OCI-M2 (cell line): ENCODE measurements around the gene LHX1.

Experiments used
- DNase-seq: peaks from one replicate; lab custom pipeline; 2025; ENCODE audit not compliant: unreplicated experiment; lab: John Stamatoyannopoulos, UW

LHX1 gene

DNA sequence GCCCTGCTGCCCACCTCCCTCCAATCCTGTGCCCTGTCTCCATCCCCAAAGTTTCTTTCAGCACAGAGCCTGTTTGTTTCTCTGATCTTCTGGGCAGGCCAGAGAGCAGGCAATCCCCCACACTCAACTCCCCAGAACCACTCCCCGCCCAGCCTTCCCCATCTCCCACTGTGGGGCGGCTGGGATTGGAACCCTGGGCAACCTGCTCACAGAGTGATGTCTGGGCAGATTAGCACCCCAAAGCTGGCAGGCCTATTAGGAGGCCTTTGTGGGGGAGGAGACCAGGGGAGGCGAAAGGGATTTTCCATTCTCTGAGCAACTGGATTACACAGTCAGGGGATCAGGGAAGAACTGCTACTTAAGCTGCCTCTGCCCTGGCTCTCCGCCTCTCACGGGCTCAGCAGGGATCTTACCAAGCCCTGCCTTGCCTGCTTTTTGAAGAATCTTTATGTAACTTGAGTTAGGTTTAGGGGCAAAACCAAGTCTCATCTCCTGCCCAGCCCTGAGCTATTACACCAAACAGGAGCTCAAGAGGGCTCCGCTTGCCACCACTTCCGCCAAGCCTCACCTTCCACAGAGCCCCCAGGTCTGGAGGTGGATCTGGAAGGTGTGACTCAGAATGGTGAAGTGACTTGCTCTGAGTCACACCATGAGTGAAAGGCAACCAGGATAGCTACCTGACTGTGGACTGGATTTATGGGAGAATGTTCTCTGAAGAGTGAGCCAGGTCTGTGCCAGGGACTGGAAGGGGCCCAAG lies 16.0 kb upstream of the LHX1 start:
- no peak for DNase-seq

DNA sequence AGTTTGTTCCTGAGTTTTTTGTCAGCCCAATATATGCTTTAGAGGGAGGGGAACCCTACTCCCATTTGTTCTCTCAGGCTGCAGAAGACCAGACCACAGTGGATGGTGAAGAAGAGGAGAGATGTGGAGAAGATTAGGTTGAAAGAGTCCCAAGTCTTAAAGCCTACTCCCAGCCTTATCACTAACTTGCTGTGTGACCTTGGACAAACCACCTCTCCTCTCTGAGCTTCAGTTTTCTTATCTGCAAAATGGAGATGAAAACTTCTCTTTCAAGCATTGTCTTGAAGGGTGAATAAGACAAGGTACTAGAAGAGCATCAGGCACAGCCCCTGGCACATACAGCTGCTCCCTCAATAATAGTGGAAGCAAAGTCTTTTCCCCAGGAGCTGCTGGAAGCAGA lies 15.1 kb upstream of the LHX1 start:
- DNase-seq, result no peak

DNA sequence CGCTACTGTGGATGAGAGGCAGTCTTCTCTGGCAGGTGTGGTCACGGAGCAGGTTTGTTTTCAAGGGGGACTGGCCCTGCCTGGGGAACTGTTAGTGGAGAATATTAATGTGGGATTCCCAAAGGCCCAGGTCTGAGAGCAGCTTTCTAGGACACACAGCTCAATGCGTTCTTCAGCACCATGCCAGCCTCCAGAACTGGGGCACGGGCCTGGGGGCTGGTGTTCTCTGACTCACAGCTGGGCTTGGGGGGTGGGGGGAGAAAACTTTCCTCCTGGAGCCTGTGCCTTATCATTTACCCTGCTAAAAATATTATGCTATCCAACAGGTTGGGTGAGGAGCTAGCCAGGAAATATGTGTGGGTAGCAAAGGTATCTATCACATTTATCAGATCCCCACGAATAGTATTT lies 13.5 kb upstream of the LHX1 start:
- DNase-seq, result no peak

DNA sequence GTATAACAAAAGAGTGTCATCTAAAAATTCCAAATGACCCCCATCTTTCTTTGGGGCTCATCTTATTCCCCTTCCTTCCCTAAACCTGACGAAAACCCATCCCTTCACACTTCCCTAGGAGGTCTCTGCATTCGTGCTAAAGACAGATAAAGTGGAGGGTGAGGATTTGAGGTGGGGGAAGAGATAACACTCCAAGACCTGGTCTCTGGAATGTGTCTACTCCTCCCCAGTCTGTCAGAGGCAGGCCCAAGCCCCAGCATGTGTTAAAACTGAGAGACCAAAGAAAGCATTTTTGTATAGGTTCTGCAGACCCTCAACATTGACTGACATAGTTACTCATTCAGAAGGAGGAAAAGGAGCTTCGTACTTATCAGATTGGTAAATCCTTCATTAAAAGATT lies 11.0 kb upstream of the LHX1 start:
- no peak for DNase-seq

DNA sequence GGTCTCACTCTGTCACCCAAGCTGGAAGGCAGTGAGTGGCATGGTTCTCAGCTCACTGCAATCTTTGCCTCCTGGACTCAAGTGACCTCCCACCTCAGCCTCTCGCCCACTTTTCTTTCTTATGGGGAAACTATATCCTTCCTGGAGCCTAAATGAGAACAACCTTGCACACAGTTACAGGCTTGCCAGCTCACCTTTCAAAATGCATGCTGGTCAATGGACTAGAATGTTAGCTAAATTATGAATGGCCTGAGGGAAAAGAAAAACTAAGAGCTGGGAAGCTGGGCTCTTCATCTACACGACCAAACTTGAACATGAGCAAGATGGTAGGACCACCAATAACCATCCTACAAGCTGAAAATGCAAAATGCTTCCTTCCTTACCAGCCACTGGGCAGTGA lies 10.6 kb upstream of the LHX1 start:
- no peak for DNase-seq

DNA sequence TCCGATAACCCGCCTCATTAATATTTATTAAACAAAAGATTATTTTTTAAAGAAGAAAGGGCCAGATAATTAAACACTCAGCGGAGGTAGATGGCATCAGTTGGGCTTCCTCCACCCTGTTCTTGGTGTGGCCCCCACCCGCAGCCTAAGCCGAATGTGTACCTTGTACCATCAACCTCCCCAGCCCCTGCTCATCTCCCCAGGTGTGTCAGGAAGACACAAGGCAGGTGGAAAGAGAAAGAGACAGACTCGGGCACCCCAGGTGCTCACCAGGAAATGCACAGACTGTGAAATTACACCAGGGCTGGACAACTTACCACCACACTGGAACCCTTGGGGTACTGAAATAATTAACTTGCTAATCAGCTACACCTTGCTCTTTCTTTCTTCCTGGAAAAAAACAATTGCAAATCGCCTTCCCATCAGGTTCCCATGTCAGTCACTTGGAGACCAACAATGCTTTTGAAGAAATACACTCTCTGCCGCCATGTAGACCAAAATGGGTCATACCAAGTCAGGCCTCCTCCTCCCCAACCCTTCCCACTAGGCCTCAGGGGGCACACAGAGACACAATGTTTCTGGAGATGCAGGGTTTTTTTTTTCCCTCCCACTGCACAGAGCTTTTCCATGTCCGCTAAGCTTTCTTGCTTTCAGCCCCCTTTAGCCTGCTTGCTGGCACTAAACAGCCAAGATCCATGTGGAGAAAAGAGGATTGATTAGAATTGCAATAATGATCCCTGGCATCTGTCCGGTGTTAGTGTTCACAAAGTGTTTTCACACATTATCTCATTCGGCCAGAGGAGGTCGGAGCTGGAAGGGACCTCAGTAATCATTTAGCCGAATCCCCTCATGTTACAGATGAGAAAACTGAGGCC lies 8.6 kb upstream of the LHX1 start:
- DNase-seq, result no peak

DNA sequence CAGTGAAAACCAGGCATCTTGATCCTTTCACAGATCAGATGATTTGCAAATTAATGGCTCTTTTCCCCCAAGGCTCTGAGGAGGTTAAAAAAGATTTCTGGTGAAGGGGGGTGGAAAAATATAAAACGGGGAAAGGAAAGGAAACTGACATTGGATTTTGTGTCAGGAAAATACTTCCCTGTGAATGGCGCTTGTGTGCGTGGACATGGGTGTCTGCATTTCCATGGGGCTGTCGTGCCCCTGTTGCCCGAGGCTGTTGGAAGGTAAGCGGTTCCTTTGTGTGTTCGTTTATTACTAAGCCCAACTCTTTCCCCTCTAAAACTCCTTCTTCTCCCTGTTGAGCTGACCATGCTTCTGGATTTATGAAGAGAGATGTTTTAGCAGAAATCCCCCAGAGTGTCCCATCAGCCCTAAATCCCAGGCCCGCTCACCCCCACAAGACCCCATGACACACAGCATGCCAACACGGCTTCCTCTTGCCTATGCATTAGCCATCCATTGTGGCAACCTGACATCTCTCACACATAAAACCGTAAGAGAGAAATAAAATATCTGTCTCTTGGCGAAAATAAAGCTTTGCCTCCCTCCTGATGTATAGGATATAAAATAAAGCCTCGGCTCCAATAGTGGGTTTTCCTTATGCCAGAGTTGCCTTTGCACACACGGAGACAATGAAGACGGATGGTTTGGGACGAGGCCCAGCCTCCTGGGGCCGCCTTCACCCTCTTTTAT lies 7.3 kb upstream of the LHX1 start:
- DNase-seq, result no peak

DNA sequence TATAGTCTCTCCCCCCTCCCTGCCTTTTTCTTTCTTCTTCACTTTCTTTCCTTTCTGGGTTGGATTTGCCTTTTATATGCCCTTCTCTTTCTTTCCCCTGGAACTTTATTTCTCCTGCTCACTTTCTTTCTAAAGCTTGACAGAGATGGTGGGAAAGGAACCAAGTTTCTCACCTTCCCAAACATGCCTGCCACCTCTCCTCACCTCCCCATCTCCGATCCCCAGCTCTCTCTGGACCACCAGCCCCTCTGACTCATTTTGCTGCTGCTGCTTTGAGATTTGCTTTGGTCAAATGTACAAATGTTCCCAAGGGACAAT lies 6.7 kb upstream of the LHX1 start:
- DNase-seq, result no peak

DNA sequence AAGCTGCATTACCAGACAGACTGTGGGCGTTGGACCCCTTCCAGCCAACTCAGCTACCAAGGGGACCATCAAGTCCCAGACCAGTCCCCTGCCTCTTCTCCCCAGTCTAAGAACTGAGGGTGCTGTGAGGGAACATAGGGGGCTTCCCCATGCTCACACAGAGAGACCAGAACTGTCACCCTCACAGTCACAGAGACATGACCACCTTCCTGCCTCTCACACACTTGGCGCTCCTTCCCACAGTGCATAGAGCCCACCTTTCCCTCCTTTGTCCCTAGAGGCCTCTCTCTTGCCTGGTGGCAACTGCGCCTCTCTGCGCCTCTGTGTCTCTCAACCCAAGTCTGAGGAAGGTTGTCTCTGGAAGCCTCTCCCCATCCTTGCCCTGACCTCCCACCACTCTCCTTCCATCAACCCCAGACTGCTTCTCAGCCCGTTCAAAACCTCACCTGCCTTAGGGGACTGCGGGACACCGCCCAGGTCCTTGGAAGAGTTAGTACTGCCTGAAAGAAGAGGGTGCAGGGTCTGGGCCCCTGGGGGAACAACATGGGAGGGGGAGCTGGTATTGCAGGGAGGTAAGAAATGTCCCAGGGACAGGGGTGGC lies 6.1 kb upstream of the LHX1 start:
- DNase-seq, result no peak

DNA sequence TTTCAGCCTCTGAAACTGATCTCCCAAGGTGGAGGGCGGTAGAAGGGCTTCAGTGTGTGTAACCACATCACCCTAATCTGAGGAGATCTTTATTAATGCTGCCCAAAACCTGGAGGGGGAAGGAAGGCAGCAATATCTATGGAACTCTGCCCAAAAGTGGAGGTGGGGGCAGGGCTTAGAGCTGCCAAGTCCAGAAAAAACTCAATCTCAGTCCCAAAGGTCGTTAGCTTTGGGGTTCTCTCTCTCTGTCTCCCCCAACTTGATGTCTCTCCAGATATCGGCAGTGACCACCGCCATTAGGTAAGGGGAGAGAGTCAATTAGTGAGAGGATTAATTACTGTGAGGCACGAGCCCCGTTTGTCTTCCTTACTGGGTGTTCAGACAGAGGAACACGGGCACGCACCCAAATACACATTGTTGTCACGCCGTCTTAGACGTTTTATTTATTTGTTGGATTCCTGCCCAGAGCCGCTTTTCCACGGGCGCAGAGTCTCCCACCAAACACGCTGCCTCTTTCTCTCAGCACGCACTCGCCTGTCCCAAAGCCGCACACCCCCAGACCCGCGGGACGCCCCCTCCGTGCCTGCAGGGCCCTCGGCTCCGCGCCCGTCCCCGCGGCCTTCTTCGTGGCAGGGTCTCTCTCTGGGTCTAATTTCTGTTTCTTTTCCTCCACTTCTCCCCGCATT lies 5.4 kb upstream of the LHX1 start:
- DNase-seq, result no peak

DNA sequence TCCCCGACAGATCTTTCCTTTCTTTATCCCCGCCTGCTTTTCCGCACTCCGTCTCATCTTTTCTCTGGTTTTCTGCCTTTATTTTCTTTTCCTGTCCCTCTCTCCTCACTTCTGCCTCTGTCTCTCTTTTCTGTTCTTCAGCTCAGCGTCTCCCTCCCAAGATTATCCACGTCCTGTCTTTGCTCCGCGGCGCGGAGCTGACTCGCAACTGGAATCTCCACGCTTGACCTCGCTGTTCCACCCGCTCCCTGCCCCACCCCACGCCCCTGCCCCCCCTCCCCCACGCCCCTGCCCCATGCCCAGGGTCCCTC lies 4.9 kb upstream of the LHX1 start:
- DNase-seq, result no peak

DNA sequence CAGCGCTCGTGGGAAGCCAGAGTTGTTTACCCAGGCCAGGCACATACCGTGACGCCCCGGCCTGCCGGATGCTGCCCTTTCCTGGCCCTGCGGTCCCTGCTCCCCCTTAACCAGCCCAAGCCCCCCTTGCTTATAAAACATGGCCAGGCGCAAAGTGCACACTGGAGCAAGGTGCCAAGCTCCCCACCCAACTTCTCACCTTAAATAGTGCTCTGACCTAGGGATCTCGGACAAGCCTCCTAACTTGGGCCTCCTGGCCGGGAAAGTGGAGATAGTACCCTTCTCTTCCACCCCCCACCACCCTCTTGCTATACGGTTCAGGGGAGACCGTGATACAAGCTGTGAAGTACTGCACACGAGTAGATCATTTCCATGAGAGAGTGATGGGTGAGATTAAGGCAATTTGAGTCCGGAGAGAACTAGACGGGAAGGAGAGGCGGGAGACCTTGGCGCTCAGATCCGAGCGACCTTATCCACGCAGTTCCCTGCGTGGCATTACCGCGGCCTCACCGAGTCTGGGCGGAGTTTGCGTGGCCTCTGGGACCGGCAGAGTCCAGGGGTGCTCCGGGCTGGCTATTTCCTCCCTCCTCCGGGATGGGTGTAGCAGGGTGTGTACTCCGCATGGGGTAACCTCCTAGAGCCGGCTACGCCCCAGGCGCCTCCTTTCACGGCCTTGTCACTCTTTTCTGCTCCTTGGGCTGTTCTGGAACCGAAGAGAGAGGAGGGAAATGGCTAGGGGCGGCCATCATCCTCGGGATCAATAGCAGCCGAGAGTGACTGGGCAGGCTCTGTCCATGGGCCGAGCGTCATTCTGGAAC lies 4.4 kb upstream of the LHX1 start:
- DNase-seq, result no peak

DNA sequence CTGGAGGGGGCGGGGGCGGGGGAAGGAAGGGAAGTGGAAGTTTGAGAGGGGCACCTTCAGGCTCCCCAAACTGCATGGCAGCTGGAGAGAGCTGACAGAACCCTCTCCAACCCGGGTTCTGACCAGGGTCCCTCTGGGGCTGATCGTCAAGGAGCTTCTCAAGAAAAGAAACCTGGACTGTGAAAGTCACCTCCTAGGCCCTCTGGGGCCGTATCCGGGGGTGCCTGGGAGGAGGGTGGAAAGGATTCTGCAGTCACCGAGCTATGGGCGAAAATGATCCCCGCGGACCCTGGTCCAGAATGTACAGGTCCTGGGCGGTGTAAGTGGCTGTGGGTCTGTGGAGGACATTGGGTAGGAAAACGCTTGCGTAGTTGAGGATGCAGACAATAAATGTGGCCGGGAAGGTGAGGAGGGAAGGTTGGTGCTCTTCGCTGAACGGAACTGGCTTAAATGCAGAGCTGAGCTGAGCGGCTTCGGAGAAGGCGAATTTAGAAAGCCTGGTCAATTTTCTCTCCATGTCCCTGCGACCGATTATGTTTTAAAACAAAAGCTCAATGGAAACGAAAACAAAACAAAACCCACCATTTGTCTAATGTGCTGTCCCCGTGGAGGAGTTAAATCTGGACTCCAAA lies 3.6 kb upstream of the LHX1 start:
- DNase-seq, result no peak

DNA sequence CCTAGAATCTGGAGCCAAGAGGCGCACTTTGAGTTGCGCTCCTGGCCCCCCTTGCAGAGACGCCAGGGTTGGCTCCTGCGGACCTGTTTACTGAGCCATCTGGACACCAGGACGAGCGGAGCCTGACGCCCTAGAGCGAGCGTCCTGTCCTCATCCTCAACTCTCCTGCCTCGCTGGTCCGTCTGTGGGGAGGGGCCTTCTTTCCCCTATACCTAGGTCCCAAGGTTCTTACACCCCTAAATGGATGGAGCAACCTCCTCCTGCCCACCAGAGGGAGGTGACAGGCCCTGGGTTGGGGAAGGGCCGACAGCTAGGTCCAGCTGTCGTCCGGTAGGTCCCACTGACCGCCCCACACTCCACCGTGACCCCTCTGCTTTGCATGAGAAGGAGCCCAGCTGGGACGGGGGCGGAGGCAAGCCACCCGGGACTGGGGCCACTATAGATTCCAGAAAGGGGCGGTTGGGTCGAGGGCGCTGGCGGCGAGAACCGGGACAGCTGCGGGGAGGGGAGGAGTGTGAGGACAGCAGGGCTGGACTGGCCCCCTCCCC lies 3.1 kb upstream of the LHX1 start:
- no peak for DNase-seq

DNA sequence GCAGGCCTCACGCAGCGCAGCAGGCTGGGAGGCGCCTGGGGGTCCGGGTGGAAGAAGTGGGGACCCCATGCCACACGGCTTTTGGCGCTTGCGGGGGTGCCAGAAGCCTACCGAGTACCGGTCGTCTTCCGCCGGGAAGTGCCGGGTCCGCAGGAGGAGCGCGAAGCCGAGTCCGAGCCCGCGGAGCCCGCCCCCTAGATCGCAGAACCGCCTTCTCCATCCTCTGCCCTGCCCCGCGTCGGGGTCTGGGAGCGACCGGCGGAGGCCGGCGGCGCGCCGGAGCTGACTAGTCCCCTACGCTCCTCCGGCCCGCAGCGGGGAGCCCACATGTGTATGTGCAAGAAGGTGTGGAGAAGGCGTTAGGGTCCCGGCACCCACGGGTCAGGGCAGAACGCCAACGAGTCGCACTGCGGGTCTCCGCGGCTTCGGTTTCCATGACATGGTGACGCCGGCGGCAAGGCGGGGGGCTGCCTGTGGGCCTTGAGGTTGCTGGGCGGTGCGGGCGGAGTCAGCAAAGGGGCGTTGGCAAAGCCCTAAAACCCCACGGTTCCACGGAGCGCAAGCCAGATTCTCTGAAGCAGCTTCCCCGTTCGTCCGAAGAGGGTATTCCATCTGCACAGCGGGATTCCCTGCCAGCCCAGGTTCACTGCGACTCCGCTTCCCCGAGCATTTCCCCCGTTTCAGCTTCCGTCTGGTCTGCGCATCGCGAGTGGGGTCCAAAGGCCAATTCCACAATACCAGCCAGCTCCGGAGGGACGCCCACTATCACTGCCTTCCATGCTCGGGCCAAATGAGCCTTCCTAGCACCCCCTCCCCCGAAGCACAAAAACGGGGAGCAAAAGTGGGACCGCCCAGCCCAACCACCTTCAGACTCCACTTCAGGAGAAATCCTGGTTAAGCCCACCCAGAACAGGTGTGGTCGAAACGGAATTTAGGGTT lies 2.3 kb upstream of the LHX1 start:
- no peak for DNase-seq

DNA sequence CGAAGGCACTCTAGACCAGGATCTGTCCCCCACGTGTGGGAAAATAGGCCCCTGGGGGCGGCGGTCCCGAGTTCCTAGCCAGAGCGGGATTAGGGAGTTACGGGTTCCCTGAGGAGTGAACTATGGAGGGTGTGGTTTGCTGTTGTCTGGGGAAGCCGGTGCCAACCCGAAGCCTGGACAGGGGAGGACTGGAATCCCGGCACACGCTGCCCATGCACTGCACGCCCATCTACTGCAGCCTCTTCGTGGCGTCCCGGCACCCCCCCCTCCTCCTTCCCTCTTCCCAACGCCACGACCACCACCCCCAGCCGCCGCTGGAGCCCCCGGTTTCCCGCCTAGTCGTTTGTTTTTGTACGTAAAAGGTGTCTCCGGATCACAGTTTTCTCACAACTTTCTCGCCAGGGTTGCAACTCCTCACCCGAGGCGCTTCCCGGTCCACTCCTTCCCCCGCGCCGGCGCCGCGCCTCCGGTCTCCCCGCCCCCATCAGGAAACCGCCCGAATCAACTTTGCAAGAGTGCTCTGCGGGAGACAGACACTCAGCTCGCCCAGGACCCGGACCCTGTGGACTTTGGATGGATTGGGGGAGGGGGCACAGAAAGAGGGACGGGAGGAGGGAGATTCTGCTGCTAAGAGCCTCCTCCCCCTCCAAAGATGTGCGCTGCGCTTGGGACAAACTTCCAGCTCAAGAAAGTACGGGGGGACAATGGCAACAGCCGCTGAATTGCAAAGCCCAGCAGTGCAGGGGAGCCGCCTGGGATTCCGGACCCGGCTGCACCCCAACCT lies 1.4 kb upstream of the LHX1 start:
- no peak for DNase-seq

DNA sequence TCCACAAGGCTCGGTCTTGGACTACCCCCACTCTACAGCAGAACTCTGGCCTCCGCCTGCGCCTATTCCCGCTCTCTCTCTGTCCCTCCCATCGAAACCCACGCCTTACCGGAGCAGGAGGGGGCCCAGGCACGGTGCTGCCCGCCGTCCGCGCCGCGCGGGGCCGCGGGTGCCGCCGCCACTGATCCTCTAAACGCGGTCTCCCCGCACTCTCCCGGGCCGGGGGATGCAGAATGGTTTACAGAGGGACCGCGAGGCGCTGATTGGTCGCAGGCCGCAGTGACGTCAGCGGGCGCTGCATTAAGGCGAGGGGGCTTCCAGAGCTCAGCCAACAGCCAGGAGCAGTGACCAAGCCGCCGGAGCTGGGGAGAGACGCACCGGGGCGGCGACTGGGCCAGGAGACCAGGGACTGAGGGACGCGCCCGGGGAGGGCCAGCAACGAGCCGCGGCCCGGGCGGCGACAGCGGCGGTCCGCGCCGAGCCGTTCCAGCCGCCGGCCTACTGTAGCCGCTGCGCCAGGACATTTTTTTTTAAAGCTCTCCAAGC lies 747 bp upstream of the LHX1 start:
- DNase-seq, result no peak
